Measurements from ENCODE around the gene MOB3A. TPM values are rescaled to one million over a fixed set of nuclear protein-coding genes. Genes with fewer than 3 reads are reported as not detected.

Gene MOB3A
- total RNA-seq, 3 donors from 2014 or later (not counting 1 experiment from before 2014, with no cell fraction given) = 239 to 314 (median 246) TPM

DNA sequence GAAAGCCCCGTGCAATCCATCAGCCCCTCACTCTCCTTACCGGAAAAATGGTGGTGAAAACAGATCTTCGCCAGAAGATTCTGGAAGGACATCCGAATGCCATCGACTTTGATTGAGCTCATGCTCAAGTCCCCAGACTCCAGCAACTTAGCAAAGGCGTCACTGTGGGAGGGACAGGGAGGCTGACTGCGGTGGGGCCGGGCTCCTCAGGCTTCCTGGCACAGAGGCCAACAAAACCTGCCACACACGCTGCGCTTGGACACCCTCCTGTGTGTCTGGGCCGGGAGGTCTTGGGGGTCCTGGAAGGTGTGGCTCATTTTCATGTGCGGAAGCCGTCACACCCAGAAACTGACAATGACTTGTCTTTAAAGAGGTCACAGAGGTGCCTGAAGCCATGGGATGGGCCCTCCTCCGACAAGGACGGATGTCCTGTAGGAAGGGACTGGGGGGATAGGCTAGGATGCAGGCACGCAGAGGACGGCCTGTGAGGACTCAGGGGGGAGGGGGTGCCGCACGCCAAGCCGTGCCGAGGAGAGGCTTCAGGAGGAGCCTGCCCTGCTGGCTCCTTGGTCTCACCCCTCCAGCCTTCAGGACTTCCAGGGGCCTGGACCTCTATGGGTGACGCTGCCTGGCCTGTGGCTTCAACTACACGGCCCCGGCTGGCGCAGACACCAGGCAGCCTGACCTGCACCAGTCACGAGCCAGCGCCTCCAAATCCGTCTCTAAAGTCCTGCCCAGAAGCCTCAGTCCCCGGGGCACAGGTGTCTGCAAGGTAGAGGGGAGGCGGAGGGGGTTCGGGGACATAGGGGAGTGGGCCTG lies 13.1 kb upstream of the MOB3A start:
- no peaks in the 10 kb centered on the region for H3K9me3 Mint-ChIP-seq
- no peaks in the 10 kb centered on the region for H3K36me3 Mint-ChIP-seq
- peaks cover 12 to 19% of the 10 kb centered on the region in 2 donors for H3K4me1 Mint-ChIP-seq
- Histone ChIP-seq H3K9me3 (ENCODE audit: control insufficient read depth, insufficient read depth, low read length) (peaks cover 12% of the 10 kb centered on the region), H3K4me1 (ENCODE audit: control insufficient read depth, insufficient read depth, low read length) (peaks cover 26% of the 10 kb centered on the region), H3K27ac (ENCODE audit: low read length) (no peak overlapping the region), H3K36me3 (ENCODE audit: control insufficient read depth, insufficient read depth, low read length) (peaks cover 71% of the 10 kb centered on the region), H3K4me3 (ENCODE audit: low read length) (no peak overlapping the region), H3K27me3 (ENCODE audit: control insufficient read depth, insufficient read depth, low read length) (no peaks in the 10 kb centered on the region)
- no peaks in the 10 kb centered on the region for H3K27me3 Mint-ChIP-seq (ENCODE audit: low read depth in 2 of 2)
- TF ChIP-seq, protein P1, sequence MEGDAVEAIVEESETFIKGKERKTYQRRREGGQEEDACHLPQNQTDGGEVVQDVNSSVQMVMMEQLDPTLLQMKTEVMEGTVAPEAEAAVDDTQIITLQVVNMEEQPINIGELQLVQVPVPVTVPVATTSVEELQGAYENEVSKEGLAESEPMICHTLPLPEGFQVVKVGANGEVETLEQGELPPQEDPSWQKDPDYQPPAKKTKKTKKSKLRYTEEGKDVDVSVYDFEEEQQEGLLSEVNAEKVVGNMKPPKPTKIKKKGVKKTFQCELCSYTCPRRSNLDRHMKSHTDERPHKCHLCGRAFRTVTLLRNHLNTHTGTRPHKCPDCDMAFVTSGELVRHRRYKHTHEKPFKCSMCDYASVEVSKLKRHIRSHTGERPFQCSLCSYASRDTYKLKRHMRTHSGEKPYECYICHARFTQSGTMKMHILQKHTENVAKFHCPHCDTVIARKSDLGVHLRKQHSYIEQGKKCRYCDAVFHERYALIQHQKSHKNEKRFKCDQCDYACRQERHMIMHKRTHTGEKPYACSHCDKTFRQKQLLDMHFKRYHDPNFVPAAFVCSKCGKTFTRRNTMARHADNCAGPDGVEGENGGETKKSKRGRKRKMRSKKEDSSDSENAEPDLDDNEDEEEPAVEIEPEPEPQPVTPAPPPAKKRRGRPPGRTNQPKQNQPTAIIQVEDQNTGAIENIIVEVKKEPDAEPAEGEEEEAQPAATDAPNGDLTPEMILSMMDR (IDR thresholded peaks at IDR 0.05) = no peak
- no peak overlapping the region for H3K4me3 Mint-ChIP-seq
- WGBS (ENCODE audit: insufficient coverage) = 94% methylated on average over 31 of the region's 31 CpGs
- intact Hi-C loops (cut with micrococcal nuclease) = no loop called here
- H3K27ac Mint-ChIP-seq = no peak overlapping the region
- no peak for DNase-seq
- ATAC-seq = no peak

- H3K9me3 ChIP-seq (ENCODE audit: control insufficient read depth, insufficient read depth, low read length) = peaks cover 12% of the 10 kb centered on the region
- H3K27me3 ChIP-seq (ENCODE audit: control insufficient read depth, insufficient read depth, low read length) = no peaks in the 10 kb centered on the region
- H3K4me3 ChIP-seq (ENCODE audit: low read length) = no peak overlapping the region
- Mint-ChIP-seq H3K9me3 (no peaks in the 10 kb centered on the region), H3K36me3 (no peaks in the 10 kb centered on the region), H3K27ac (no peak overlapping the region), H3K4me3 (no peak overlapping the region), H3K4me1 (peaks cover 15 to 21% of the 10 kb centered on the region in 2 donors), H3K27me3 (ENCODE audit: low read depth in 2 of 2) (no peaks in the 10 kb centered on the region)
- 97% methylated on average over 23 of the region's 23 CpGs for WGBS (ENCODE audit: insufficient coverage)
- TF ChIP-seq, protein P1 (IDR thresholded peaks at IDR 0.05) = no peak
- no peak overlapping the region for H3K27ac ChIP-seq (ENCODE audit: low read length)
- H3K4me1 ChIP-seq (ENCODE audit: control insufficient read depth, insufficient read depth, low read length) = peaks cover 26% of the 10 kb centered on the region
- H3K36me3 ChIP-seq (ENCODE audit: control insufficient read depth, insufficient read depth, low read length) = peaks cover 64% of the 10 kb centered on the region
- ATAC-seq (no peak), DNase-seq (no peak)
- intact Hi-C loops (cut with micrococcal nuclease) = no loop called here
Measured at GRCh38 chr19:2108251-2109016, 12.3 kb upstream of the MOB3A start.

DNA sequence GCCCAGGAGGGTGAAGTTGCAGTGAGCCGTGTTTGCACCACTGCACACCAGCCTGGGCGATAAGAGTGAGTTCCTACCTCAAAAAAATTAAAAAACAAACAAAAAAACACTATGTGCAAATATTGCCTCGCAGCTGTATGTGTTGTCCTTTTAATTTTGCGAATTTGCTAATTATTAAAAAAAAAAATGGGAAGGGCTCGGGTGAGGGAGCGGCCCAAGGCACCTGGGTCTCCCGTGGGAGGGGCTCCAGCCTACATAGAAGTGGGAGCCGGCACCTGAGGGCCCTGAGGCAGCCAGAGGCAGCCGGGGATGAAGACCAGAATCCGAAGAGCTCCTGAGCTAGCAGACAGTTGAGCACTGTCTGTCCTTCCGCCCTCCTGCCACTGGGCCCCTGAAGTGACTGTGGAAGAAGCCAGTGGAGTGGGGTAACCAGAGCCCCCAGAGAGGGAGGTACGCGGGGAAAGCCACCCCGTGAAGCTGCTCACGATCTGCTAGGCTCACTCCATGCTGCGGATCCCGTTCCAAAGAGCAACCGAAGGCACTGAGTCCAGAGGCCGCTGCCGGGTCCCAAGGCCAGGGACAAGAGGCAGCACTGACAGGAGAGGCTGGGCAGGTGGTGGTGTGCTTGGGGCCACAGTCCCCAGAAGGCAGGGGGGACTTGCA lies 7.0 kb upstream of the MOB3A start:
- Mint-ChIP-seq H3K27me3 (ENCODE audit: low read depth in 2 of 2) (no peaks in the 10 kb centered on the region), H3K4me1 (peaks cover 4 to 12% of the 10 kb centered on the region in 2 donors), H3K27ac (no peak overlapping the region), H3K9me3 (no peaks in the 10 kb centered on the region), H3K4me3 (no peak overlapping the region), H3K36me3 (no peaks in the 10 kb centered on the region)
- ATAC-seq (no peak), DNase-seq (no peak)
- Histone ChIP-seq H3K27ac (ENCODE audit: low read length) (no peak overlapping the region), H3K9me3 (ENCODE audit: control insufficient read depth, insufficient read depth, low read length) (peaks cover 12% of the 10 kb centered on the region), H3K4me1 (ENCODE audit: control insufficient read depth, insufficient read depth, low read length) (no peaks in the 10 kb centered on the region), H3K36me3 (ENCODE audit: control insufficient read depth, insufficient read depth, low read length) (peaks cover 45% of the 10 kb centered on the region), H3K27me3 (ENCODE audit: control insufficient read depth, insufficient read depth, low read length) (no peaks in the 10 kb centered on the region), H3K4me3 (ENCODE audit: low read length) (no peak overlapping the region)
- TF ChIP-seq, protein P1 (IDR thresholded peaks at IDR 0.05) = no peak
- intact Hi-C loops (cut with micrococcal nuclease) = no loop called here
- 94% methylated on average over 20 of the region's 20 CpGs for WGBS (ENCODE audit: insufficient coverage)

Data from natural killer cell (primary cell).